Hepatocyte (in vitro differentiated cells): Measurements from ENCODE around the gene KCTD11. TPM values are rescaled to one million over a fixed set of nuclear protein-coding genes. Genes with fewer than 3 reads are reported as not detected.

Source experiments
- DNase-seq: peaks from one replicate; pipeline ENCODE4 v3.0.0-alpha.2; 2016; ENCODE audit warnings: low spot score
- H2AFZ ChIP-seq: fragments of 200-600 bp; sonication (generic); 2 replicates; pipeline ENCODE4 v1.6.0; 2016; ENCODE audit warnings: antibody characterized with exemption, mild to moderate bottlenecking
- H3K27ac ChIP-seq: fragments of 200-600 bp; sonication (generic); 2 replicates; pipeline ENCODE4 v1.5.1; 2016; ENCODE audit warnings: mild to moderate bottlenecking
- H3K27me3 ChIP-seq: fragments of 200-600 bp; sonication (generic); 2 replicates; pipeline ENCODE4 v1.6.1; 2016
- H3K36me3 ChIP-seq: fragments of 200-600 bp; sonication (generic); replicated peaks from 2 replicates; pipeline ENCODE4 v1.5.1; 2016; ENCODE audit warnings: low read depth; ENCODE audit not compliant: insufficient read depth
- H3K4me1 ChIP-seq: fragments of 200-600 bp; sonication (generic); 2 replicates; pipeline ENCODE4 v1.5.1; 2016; ENCODE audit warnings: mild to moderate bottlenecking, moderate library complexity; ENCODE audit not compliant: insufficient read depth
- H3K4me2 ChIP-seq: fragments of 200-600 bp; sonication (generic); 2 replicates; pipeline ENCODE4 v1.6.0; 2016
- H3K4me3 ChIP-seq: fragments of 200-600 bp; sonication (generic); 2 replicates; pipeline ENCODE4 v1.5.1; 2016; ENCODE audit warnings: mild to moderate bottlenecking
- H3K79me2 ChIP-seq: fragments of 200-600 bp; sonication (generic); 2 replicates; pipeline ENCODE4 v1.6.0; 2017; ENCODE audit warnings: mild to moderate bottlenecking
- H3K9me2 ChIP-seq: fragments of 200-600 bp; sonication (generic); replicated peaks from 2 replicates; pipeline ENCODE4 v1.6.0; 2017; ENCODE audit warnings: mild to moderate bottlenecking; ENCODE audit not compliant: insufficient read depth
- H3K9me3 ChIP-seq: fragments of 200-600 bp; sonication (generic); 2 replicates; pipeline ENCODE4 v1.5.1; 2016; ENCODE audit warnings: low read depth, mild to moderate bottlenecking
- H4K20me1 ChIP-seq: fragments of 200-600 bp; sonication (generic); 2 replicates; pipeline ENCODE4 v1.6.0; 2016; ENCODE audit warnings: mild to moderate bottlenecking; ENCODE audit not compliant: insufficient read depth, poor library complexity, severe bottlenecking
- EZH2 ChIP-seq: fragments of 200-600 bp; sonication (generic); IDR thresholded peaks from 2 replicates; pipeline ENCODE4 v1.6.1; 2016; ENCODE audit warnings: antibody characterized with exemption, mild to moderate bottlenecking, borderline replicate concordance
- EZH2phosphoT487 ChIP-seq: fragments of 200-600 bp; sonication (generic); IDR thresholded peaks from one replicate; pipeline ENCODE4 v1.6.1; 2018; ENCODE audit warnings: antibody characterized with exemption, mild to moderate bottlenecking, low read depth, moderate library complexity; ENCODE audit not compliant: unreplicated experiment, severe bottlenecking
- WGBS: methylation state at CpG from one replicate; pipeline ENCODE4 v1.1.6; 2016; ENCODE audit warnings: low lambda C conversion rate; ENCODE audit errors: missing lambda C conversion rate; 5-methylcytosine and 5-hydroxymethylcytosine counted together
- polyA plus RNA-seq: library from polyadenylated mRNA; unstranded; fragments of >200 nt; fragmentation: Nextera tagmentation; extraction: Ambion mirVana; gene quantifications from 2 replicates; pipeline ENCODE4 v1.2.1, GENCODE V29; 2016
- total RNA-seq: library from RNA; depleted of rRNA; stranded (reverse); fragments of >200 nt; gene quantifications from 2 replicates; pipeline ENCODE4 v1.2.3, GENCODE V29; 2014
- TF ChIP-seq, protein P1 (sequence below): fragments of 200-600 bp; sonication (generic); IDR thresholded peaks from 2 replicates; pipeline ENCODE4 v1.5.1; 2016; ENCODE audit warnings: antibody characterized with exemption, mild to moderate bottlenecking; ENCODE audit not compliant: poor library complexity

KCTD11 gene
- total and polyA plus RNA-seq, 2 experiments from 2014 or later = 12.4 to 19.6 TPM

DNA sequence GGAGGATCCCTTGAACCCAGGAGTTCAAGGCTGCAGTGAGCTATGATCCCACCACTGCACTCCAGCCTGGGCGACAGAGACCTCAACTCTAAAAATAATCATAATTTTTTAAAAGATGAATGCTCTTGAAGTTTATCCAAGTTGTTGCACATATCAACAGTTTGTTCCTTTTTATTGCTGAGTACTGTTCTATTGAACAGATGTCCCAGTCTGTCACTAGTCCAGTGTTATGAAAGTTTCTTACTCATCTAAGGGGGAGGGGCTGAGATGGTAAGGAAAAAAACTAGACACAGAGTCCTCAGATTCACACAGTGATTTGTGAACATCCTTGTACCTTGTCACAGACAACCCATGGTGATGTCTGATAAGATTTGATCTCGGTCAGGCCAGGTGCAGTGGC is 11.8 kb upstream of the KCTD11 start:
- H3K36me3 ChIP-seq = no peaks in the 10 kb centered on the region
- 82% methylated on average over 2 of the region's 2 CpGs for WGBS
- H3K9me3 ChIP-seq = no peaks in the 10 kb centered on the region
- no peaks in the 10 kb centered on the region for H3K9me2 ChIP-seq
- no peaks in the 10 kb centered on the region for H4K20me1 ChIP-seq
- H3K4me1 ChIP-seq = no peaks in the 10 kb centered on the region
- TF ChIP-seq EZH2phosphoT487 = no peak
- TF ChIP-seq, protein P1, sequence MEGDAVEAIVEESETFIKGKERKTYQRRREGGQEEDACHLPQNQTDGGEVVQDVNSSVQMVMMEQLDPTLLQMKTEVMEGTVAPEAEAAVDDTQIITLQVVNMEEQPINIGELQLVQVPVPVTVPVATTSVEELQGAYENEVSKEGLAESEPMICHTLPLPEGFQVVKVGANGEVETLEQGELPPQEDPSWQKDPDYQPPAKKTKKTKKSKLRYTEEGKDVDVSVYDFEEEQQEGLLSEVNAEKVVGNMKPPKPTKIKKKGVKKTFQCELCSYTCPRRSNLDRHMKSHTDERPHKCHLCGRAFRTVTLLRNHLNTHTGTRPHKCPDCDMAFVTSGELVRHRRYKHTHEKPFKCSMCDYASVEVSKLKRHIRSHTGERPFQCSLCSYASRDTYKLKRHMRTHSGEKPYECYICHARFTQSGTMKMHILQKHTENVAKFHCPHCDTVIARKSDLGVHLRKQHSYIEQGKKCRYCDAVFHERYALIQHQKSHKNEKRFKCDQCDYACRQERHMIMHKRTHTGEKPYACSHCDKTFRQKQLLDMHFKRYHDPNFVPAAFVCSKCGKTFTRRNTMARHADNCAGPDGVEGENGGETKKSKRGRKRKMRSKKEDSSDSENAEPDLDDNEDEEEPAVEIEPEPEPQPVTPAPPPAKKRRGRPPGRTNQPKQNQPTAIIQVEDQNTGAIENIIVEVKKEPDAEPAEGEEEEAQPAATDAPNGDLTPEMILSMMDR = no peak
- TF ChIP-seq EZH2 = no peak
- H3K27ac ChIP-seq = no peak overlapping the region
- no peak overlapping the region for H2AFZ ChIP-seq
- no peaks in the 10 kb centered on the region for H3K27me3 ChIP-seq
- no peak for DNase-seq
- H3K79me2 ChIP-seq = no peaks in the 10 kb centered on the region
- H3K4me3 ChIP-seq = no peak overlapping the region
- H3K4me2 ChIP-seq = no peak overlapping the region

DNA sequence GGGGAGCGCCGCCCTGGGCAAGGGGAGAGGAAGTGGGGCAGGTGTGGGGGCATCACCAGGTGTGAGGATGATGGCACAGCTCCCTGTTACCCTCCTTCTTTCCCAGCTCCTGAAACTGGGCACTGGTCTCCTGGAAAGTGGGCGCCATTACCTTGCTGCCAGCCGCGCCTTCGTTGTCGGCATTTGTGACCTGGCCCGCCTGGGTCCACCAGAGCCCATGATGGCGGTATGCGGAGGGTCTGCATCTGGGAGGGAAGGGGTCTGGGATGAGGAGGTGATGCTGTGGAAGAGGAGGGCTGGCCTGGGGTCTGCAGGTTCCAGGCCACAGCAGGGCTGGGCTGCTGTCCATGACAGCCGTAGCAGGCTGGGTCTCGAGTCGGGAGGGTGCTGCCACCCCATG is 10.1 kb upstream of the KCTD11 start:
- Histone ChIP-seq H3K27me3 (no peaks in the 10 kb centered on the region), H3K4me3 (no peak overlapping the region), H3K79me2 (no peaks in the 10 kb centered on the region), H3K9me3 (no peaks in the 10 kb centered on the region), H3K36me3 (no peaks in the 10 kb centered on the region), H2AFZ (no peak overlapping the region), H4K20me1 (no peaks in the 10 kb centered on the region), H3K9me2 (no peaks in the 10 kb centered on the region), H3K4me1 (no peaks in the 10 kb centered on the region), H3K4me2 (no peak overlapping the region), H3K27ac (no peak overlapping the region)
- TF ChIP-seq EZH2phosphoT487 (no peak), EZH2 (no peak)
- TF ChIP-seq, protein P1 = no peak
- WGBS = 95% methylated on average over 13 of the region's 13 CpGs
- DNase-seq = no peak

DNA sequence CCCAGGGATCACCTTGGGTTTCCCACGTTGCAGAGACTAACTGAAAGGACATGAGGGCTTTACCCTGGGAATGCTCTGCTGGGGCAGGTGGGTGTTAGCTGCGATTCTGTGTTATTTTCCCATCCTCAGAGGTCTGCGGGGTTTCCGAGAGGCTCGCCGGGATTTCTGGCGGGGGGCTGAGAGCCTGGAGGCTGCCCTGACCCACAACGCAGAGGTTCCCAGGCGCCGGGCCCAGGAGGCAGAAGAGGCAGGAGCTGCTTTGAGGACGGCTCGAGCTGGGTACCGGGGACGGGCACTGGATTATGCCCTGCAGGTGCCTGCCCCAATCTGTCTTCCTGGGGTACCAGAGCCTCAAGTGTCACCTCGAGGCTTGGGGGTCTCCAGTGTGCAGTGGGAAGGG is 8.7 kb upstream of the KCTD11 start:
- no peak overlapping the region for H3K27ac ChIP-seq
- H3K79me2 ChIP-seq = no peaks in the 10 kb centered on the region
- no peaks in the 10 kb centered on the region for H3K4me1 ChIP-seq
- TF ChIP-seq EZH2phosphoT487 = no peak
- TF ChIP-seq EZH2 = no peak
- TF ChIP-seq, protein P1 = no peak
- H4K20me1 ChIP-seq = no peaks in the 10 kb centered on the region
- H3K4me2 ChIP-seq = no peak overlapping the region
- no peak for DNase-seq
- 84% methylated on average over 14 of the region's 15 CpGs for WGBS
- no peaks in the 10 kb centered on the region for H3K9me2 ChIP-seq
- H2AFZ ChIP-seq = no peak overlapping the region
- H3K27me3 ChIP-seq = no peaks in the 10 kb centered on the region
- H3K9me3 ChIP-seq = no peaks in the 10 kb centered on the region
- H3K36me3 ChIP-seq = no peaks in the 10 kb centered on the region
- no peak overlapping the region for H3K4me3 ChIP-seq
